A673 (cell line): Measurements from ENCODE around the gene WIPF1.

Source experiments
- CTCF ChIP-seq: fragments of 300-800, 200-600 bp; sonication (generic); conservative IDR thresholded peaks from 2 replicates; pipeline ENCODE4 v1.5.1; 2017; ENCODE audit warnings: low read depth, mild to moderate bottlenecking, antibody characterized with exemption, low read length, moderate library complexity, mixed read lengths
- EZH2 ChIP-seq: fragments of 200-600 bp; sonication (generic); IDR thresholded peaks from 2 replicates; pipeline ENCODE4 v1.6.1; 2017; ENCODE audit warnings: borderline replicate concordance, low read depth, mild to moderate bottlenecking, mixed read lengths, antibody characterized with exemption, low read length; ENCODE audit not compliant: poor library complexity, severe bottlenecking

- no peak for TF ChIP-seq CTCF
- TF ChIP-seq EZH2: no peak
Observed at GRCh38 chr2:174621323-174621722, 23.7 kb upstream of the WIPF1 start.
